Activated T-helper 1 cell treated with anti-CD3 and anti-CD28 coated beads, Interleukin-2, amount 50 U/mL, for 16 hours (primary cell): ENCODE results near the gene NFATC2.

Experiments used
- DNase-seq, 2 donors: peaks; one replicate each; pipeline ENCODE4 v3.0.0-alpha.2; 2020; ENCODE audit warnings: low read depth in 1 of 2, low spot score in 1 of 2

NFATC2 gene

GRCh38 chr20:51542571-51543421 is at the start of gene NFATC2:
TSS of gene NFATC2 (minus strand) at chr20:51542719. CDS start at chr20:51542499, 220 bp downstream.
- DNase-seq: peak in 1 of 2 donors; percentile 44

GRCh38 chr20:51591871-51592270 is 49.4 kb upstream of the NFATC2 start:
- DNase-seq: no peak

GRCh38 chr20:51588762-51589161 is 46.2 kb upstream of the NFATC2 start:
- DNase-seq: no peak

GRCh38 chr20:51587145-51587544 is 44.6 kb upstream of the NFATC2 start:
- DNase-seq: no peak

- DNase-seq: no peak
Observed at GRCh38 chr20:51586005-51586440, 43.5 kb upstream of the NFATC2 start.

GRCh38 chr20:51585148-51585547 is 42.6 kb upstream of the NFATC2 start:
- DNase-seq: no peak

- no peak for DNase-seq
Observed at GRCh38 chr20:51584737-51585136, 42.2 kb upstream of the NFATC2 start.

- DNase-seq: no peak
Observed at GRCh38 chr20:51584116-51584515, 41.6 kb upstream of the NFATC2 start.

GRCh38 chr20:51583499-51583898 is 41.0 kb upstream of the NFATC2 start:
- DNase-seq: no peak

GRCh38 chr20:51583073-51583472 is 40.6 kb upstream of the NFATC2 start:
- no peak for DNase-seq

GRCh38 chr20:51581571-51581970 is 39.1 kb upstream of the NFATC2 start:
- DNase-seq: no peak

GRCh38 chr20:51579137-51579536 is 36.6 kb upstream of the NFATC2 start:
- no peak for DNase-seq

GRCh38 chr20:51578145-51578459 is 35.6 kb upstream of the NFATC2 start:
- DNase-seq: no peak

- DNase-seq: no peak
Observed at GRCh38 chr20:51577432-51578144, 35.1 kb upstream of the NFATC2 start.

GRCh38 chr20:51575486-51575885 is 33.0 kb upstream of the NFATC2 start:
- no peak for DNase-seq

GRCh38 chr20:51574248-51575033 is 31.9 kb upstream of the NFATC2 start:
- DNase-seq: no peak

GRCh38 chr20:51573576-51574243 is 31.2 kb upstream of the NFATC2 start:
- no peak for DNase-seq

GRCh38 chr20:51571460-51571794 is 28.9 kb upstream of the NFATC2 start:
- DNase-seq: no peak

GRCh38 chr20:51570739-51571459 is 28.4 kb upstream of the NFATC2 start:
- no peak for DNase-seq
